Type B pancreatic cell (in vitro differentiated cells): ENCODE data around the gene CLRN3. TPM values are rescaled to one million over a fixed set of nuclear protein-coding genes. Genes with fewer than 3 reads are reported as not detected.

Experiments
- DNase-seq: peaks from one replicate; pipeline ENCODE4 v3.0.0; 2021; ENCODE audit warnings: mixed read lengths; ENCODE audit not compliant: unreplicated experiment; ENCODE audit errors: extremely low spot score
- H3K27ac Mint-ChIP-seq: 2 replicates; pipeline ENCODE4 v1.8.0; 2021; ENCODE audit warnings: mild to moderate bottlenecking, mixed read lengths
- H3K27me3 Mint-ChIP-seq: 2 replicates; pipeline ENCODE4 v1.8.0; 2021; ENCODE audit warnings: mixed read lengths
- H3K36me3 Mint-ChIP-seq: 2 replicates; pipeline ENCODE4 v1.8.0; 2021; ENCODE audit warnings: mixed read lengths
- H3K4me1 Mint-ChIP-seq: one replicate; pipeline ENCODE4 v1.8.0; 2021; ENCODE audit warnings: mixed read lengths; ENCODE audit not compliant: unreplicated experiment
- H3K4me3 Mint-ChIP-seq: 2 replicates; pipeline ENCODE4 v1.8.0; 2021; ENCODE audit warnings: mild to moderate bottlenecking, mixed read lengths
- H3K9me3 Mint-ChIP-seq: 2 replicates; pipeline ENCODE4 v1.8.0; 2021; ENCODE audit warnings: mixed read lengths
- total RNA-seq: library from RNA; stranded (reverse); gene quantifications from 2 replicates; pipeline ENCODE4 v1.2.1, GENCODE V29; 2021; ENCODE audit warnings: low replicate concordance
- TF ChIP-seq, protein P1 (sequence below): fragments of 200-600 bp; sonication (generic); conservative IDR thresholded peaks from 2 replicates; pipeline ENCODE4 v1.5.0; 2021; ENCODE audit warnings: antibody characterized with exemption, mild to moderate bottlenecking

CLRN3 gene
- total RNA-seq, 1 donor from 2014 or later: 2.2 TPM

DNA sequence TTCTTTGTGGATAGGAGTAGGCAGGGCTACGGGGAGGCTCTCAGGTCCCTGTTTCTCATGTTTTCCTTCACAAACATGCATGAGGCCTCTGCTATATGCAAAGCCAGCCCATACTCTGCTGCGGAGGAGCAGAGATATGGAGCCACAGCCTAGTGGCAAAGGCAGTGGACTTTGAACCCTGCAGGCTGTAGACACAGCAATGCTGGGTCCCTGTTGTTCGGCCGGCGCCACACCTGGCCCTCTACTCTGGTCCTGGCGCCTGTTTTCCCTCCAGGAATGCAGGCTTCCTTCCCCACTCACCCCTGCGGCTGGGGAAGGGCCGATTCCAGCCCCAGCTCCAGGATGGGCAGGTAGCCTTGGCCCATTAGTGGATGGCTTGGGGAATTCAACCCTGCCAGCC is 11.5 kb downstream of the CLRN3 start:
- Mint-ChIP-seq H3K9me3 (no peaks in the 10 kb centered on the region), H3K27ac (no peak overlapping the region), H3K4me3 (no peak overlapping the region), H3K36me3 (no peaks in the 10 kb centered on the region), H3K4me1 (no peaks in the 10 kb centered on the region), H3K27me3 (no peaks in the 10 kb centered on the region)
- no peak for DNase-seq
- TF ChIP-seq, protein P1, sequence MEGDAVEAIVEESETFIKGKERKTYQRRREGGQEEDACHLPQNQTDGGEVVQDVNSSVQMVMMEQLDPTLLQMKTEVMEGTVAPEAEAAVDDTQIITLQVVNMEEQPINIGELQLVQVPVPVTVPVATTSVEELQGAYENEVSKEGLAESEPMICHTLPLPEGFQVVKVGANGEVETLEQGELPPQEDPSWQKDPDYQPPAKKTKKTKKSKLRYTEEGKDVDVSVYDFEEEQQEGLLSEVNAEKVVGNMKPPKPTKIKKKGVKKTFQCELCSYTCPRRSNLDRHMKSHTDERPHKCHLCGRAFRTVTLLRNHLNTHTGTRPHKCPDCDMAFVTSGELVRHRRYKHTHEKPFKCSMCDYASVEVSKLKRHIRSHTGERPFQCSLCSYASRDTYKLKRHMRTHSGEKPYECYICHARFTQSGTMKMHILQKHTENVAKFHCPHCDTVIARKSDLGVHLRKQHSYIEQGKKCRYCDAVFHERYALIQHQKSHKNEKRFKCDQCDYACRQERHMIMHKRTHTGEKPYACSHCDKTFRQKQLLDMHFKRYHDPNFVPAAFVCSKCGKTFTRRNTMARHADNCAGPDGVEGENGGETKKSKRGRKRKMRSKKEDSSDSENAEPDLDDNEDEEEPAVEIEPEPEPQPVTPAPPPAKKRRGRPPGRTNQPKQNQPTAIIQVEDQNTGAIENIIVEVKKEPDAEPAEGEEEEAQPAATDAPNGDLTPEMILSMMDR: no peak

DNA sequence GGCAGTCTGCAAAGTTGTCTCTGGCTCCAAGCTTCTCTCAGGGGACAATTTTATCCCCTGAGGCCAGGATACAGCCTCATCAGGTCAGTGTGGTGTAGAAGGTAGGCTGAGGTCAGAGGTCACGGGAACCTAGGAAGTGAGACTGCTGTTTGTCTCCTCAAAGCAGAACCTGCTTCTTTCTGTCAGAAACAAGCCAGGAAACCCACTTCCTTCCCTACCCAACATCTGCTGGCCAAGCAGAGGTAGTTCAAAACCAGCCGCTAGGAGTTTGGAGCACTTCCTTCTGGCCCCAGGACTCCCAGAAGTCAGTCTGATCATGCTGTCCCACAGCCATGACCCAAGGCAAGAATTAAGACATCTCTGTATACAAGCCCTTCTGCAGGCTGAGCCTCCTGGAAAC is 12.2 kb downstream of the CLRN3 start:
- H3K36me3 Mint-ChIP-seq: no peaks in the 10 kb centered on the region
- H3K9me3 Mint-ChIP-seq: no peaks in the 10 kb centered on the region
- no peak for DNase-seq
- H3K4me1 Mint-ChIP-seq: no peaks in the 10 kb centered on the region
- H3K27me3 Mint-ChIP-seq: no peaks in the 10 kb centered on the region
- no peak overlapping the region for H3K27ac Mint-ChIP-seq
- no peak overlapping the region for H3K4me3 Mint-ChIP-seq
- TF ChIP-seq, protein P1: no peak

DNA sequence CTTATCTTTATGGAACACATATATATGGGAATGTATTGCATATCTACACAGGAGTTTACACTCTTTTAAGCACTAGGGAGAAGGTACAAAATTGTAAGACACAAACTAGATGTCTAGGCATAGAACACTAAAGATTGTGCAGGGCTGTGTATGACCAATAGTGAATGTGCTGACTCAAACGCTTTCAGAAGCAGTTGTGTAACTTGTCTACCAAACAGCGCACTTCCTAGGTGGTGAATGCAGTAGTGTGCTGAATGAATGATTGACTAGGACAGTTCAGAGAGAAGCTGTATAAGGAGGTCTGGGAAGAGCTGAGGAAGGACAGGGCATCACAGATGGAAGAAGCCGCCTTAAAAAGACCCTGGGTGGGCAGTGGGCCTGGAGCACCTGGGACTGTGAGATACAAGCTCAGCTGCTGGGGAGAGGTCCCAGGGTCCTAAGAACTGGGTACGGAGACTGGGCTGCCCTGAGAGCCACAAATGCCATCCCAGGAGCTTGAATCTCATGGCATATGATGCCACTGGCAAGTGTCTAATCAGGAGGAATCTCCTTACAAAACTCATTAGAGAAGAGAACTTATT is 14.2 kb downstream of the CLRN3 start:
- H3K27ac Mint-ChIP-seq: no peak overlapping the region

DNA sequence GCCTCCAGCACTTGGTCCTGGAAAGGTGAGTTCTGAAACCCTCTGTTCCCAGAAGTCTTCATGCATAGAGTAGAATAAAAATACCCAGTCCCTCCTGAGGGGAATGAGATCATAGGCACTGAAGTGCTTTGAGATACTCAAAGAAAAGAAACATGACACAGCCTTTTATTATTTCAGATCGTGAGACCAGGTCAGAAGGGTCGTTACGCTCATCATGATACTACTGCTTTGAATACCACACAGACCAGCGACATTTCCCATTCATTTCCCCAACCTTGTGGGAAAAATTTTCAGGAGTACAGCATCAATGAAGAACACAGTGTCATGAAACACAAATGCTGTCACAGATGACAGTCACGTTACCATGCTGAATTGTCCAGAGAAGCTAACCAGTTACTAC is 15.0 kb downstream of the CLRN3 start:
- no peak overlapping the region for H3K4me3 Mint-ChIP-seq

More for the DNA sequence above, 14.2 kb downstream of the CLRN3 start:
- Mint-ChIP-seq H3K4me3 (no peak overlapping the region), H3K27me3 (no peaks in the 10 kb centered on the region), H3K36me3 (no peaks in the 10 kb centered on the region), H3K4me1 (no peaks in the 10 kb centered on the region), H3K9me3 (no peaks in the 10 kb centered on the region)
- TF ChIP-seq, protein P1: no peak
- no peak for DNase-seq

DNA sequence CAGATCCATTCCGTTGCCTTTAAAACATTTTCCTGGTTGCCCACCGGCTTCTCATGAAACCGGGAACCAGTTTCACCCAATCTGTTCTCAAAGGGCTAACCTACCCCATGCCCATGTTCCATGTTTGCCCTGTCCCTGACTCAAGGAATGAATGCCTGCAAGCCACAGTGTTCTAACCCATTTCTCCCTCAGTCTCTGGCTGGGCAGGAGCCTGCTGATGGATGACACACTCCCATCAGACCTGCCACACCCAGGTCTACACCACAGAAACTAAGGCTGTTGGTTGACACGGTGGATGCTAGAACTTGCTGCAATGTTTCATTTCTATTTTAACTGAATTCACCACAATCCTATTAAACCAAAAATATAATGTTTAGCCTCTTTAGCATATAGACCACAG is 15.6 kb downstream of the CLRN3 start:
- H3K4me3 Mint-ChIP-seq: no peak overlapping the region
- no peak overlapping the region for H3K27ac Mint-ChIP-seq
- no peaks in the 10 kb centered on the region for H3K4me1 Mint-ChIP-seq
- no peaks in the 10 kb centered on the region for H3K9me3 Mint-ChIP-seq
- no peaks in the 10 kb centered on the region for H3K27me3 Mint-ChIP-seq
- TF ChIP-seq, protein P1: no peak
- no peaks in the 10 kb centered on the region for H3K36me3 Mint-ChIP-seq
- no peak for DNase-seq

More for the DNA sequence above, 15.0 kb downstream of the CLRN3 start:
- H3K9me3 Mint-ChIP-seq: no peaks in the 10 kb centered on the region
- H3K27me3 Mint-ChIP-seq: no peaks in the 10 kb centered on the region
- no peak for DNase-seq
- H3K27ac Mint-ChIP-seq: no peak overlapping the region
- TF ChIP-seq, protein P1: no peak
- H3K4me1 Mint-ChIP-seq: no peaks in the 10 kb centered on the region
- no peaks in the 10 kb centered on the region for H3K36me3 Mint-ChIP-seq

DNA sequence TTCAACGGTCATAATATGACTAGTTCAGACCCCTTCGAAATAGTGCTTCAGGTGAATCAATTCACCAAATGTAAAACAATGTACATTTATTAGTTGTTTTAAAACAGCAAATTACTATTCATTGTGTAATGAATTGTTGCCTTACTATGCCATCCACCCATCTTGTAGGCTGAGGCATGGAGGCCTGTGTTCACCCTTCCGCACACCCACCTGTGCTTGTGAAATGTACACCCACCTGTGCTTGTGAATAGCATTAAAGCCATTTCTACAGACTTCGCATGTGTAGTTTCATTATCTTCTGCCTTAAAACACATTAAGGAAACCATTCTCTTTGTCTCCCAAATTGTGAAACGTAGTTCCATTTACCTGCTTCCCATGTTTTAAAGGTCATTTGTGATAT is 16.8 kb downstream of the CLRN3 start:
- no peaks in the 10 kb centered on the region for H3K36me3 Mint-ChIP-seq
- no peaks in the 10 kb centered on the region for H3K4me1 Mint-ChIP-seq
- TF ChIP-seq, protein P1: no peak
- no peak for DNase-seq
- H3K4me3 Mint-ChIP-seq: no peak overlapping the region
- no peak overlapping the region for H3K27ac Mint-ChIP-seq
- no peaks in the 10 kb centered on the region for H3K27me3 Mint-ChIP-seq
- H3K9me3 Mint-ChIP-seq: no peaks in the 10 kb centered on the region
